Esophagus squamous epithelium (tissue), 5 donors: ENCODE results near the gene SETD1A. TPM values are rescaled to one million over a fixed set of nuclear protein-coding genes. Genes with fewer than 3 reads are reported as not detected.

ENCODE experiments used
- DNase-seq: peaks from one replicate; lab custom pipeline; 2025; lab: John Stamatoyannopoulos, UW
- H3K27ac ChIP-seq, 4 donors: fragments of 200-600 bp; sonication (generic); one replicate each; pipeline ENCODE4 v1.5.1; 2016 to 2019; ENCODE audit warnings: mild to moderate bottlenecking in 1 of 4
- H3K27me3 ChIP-seq, 4 donors: fragments of 200-600 bp; sonication (generic); 1 replicate in 3 of 4; 2 replicates in 1 of 4; pipeline versions ENCODE4 v1.5.1 to v1.6.0; 2017 to 2021; ENCODE audit warnings: antibody characterized with exemption in 1 of 4
- H3K36me3 ChIP-seq, 3 donors: fragments of 200-600 bp; sonication (generic); one replicate each; pipeline ENCODE4 v1.5.1; 2016 to 2019
- H3K4me1 ChIP-seq, 3 donors: fragments of 200-600 bp; sonication (generic); one replicate each; pipeline ENCODE4 v1.5.1; 2017 to 2019
- H3K4me3 ChIP-seq, 4 donors: fragments of 200-600 bp; sonication (generic); 1 replicate in 3 of 4; 2 replicates in 1 of 4; pipeline ENCODE4 v1.5.1; 2016 to 2019; ENCODE audit warnings: mild to moderate bottlenecking in 2 of 4, moderate library complexity in 1 of 4
- H3K9me3 ChIP-seq, 3 donors: fragments of 200-600 bp; sonication (generic); one replicate each; pipeline ENCODE4 v1.5.1; 2016 to 2019
- POLR2A ChIP-seq, 4 donors: fragments of 450-650 bp; IDR thresholded peaks; one replicate each; pipeline ENCODE4 v1.6.1; 2017; ENCODE audit warnings: antibody characterized with exemption in 4 of 4, mild to moderate bottlenecking in 4 of 4, moderate library complexity in 3 of 4
- WGBS, 2 donors: methylation state at CpG; one replicate each; pipeline ENCODE4 v1.1.5; 2018; 5-methylcytosine and 5-hydroxymethylcytosine counted together
- intact Hi-C: fragments of 100-400 bp; cut with DNase I; formaldehyde crosslinking; loops from one replicate; pipeline ENCODE4 v1.15.0; 2022
- total RNA-seq, 4 donors: library from RNA; depleted of rRNA; stranded (reverse); fragments of >200 nt; gene quantifications; one replicate each; pipeline ENCODE4 v1.1.0, GENCODE V29; 2016
- TF ChIP-seq, protein P1 (sequence below), 6 experiments: fragments of 450-650 bp in 4 of 6; fragments of 200-600 bp in 2 of 6; sonication (generic) in 2 of 6; IDR thresholded peaks; one replicate each; pipeline ENCODE4 v1.5.1; 2016 to 2019; ENCODE audit warnings: antibody characterized with exemption in 6 of 6, mild to moderate bottlenecking in 4 of 6, moderate library complexity in 4 of 6
- donor health status: DM: yes; HTN: yes; CAD: no.

Gene SETD1A
- total RNA-seq, 4 donors from 2014 or later: 3.5 to 8.0 (median 5.4) TPM

GRCh38 chr16:30972872-30973271 lies 15.3 kb downstream of the SETD1A start:
- TF ChIP-seq POLR2A (IDR thresholded peaks at IDR 0.05): no peak
- TF ChIP-seq, protein P1, sequence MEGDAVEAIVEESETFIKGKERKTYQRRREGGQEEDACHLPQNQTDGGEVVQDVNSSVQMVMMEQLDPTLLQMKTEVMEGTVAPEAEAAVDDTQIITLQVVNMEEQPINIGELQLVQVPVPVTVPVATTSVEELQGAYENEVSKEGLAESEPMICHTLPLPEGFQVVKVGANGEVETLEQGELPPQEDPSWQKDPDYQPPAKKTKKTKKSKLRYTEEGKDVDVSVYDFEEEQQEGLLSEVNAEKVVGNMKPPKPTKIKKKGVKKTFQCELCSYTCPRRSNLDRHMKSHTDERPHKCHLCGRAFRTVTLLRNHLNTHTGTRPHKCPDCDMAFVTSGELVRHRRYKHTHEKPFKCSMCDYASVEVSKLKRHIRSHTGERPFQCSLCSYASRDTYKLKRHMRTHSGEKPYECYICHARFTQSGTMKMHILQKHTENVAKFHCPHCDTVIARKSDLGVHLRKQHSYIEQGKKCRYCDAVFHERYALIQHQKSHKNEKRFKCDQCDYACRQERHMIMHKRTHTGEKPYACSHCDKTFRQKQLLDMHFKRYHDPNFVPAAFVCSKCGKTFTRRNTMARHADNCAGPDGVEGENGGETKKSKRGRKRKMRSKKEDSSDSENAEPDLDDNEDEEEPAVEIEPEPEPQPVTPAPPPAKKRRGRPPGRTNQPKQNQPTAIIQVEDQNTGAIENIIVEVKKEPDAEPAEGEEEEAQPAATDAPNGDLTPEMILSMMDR (IDR thresholded peaks at IDR 0.05): no peak
- Histone ChIP-seq H3K27me3 (no peaks in the 10 kb centered on the region), H3K4me3 (no peak overlapping the region), H3K36me3 (peaks cover 29 to 100% (median 80%) of the 10 kb centered on the region in 3 donors), H3K27ac (no peak overlapping the region), H3K9me3 (no peaks in the 10 kb centered on the region), H3K4me1 (no peaks in the 10 kb centered on the region)
- intact Hi-C loops: no loop called here
- no peak for DNase-seq
- 83 to 84% methylated on average over 7 of the region's 7 CpGs for WGBS, 2 donors

- Histone ChIP-seq H3K4me3 (no peak overlapping the region), H3K4me1 (no peaks in the 10 kb centered on the region), H3K9me3 (no peaks in the 10 kb centered on the region), H3K27me3 (no peaks in the 10 kb centered on the region), H3K27ac (no peak overlapping the region), H3K36me3 (peaks cover 30 to 100% (median 76%) of the 10 kb centered on the region in 3 donors)
- intact Hi-C loops: no loop called here
- DNase-seq: no peak
- TF ChIP-seq, protein P1 (IDR thresholded peaks at IDR 0.05): no peak
- no peak for TF ChIP-seq POLR2A (IDR thresholded peaks at IDR 0.05)
- 93 to 96% methylated on average over 6 of the region's 6 CpGs for WGBS, 2 donors
These were observed 16.8 kb downstream of the SETD1A start for GRCh38 chr16:30974348-30974747.

- no peaks in the 10 kb centered on the region for H3K4me1 ChIP-seq
- TF ChIP-seq, protein P1 (IDR thresholded peaks at IDR 0.05): no peak
- TF ChIP-seq POLR2A (IDR thresholded peaks at IDR 0.05): no peak
- intact Hi-C loops: no loop called here
- DNase-seq: no peak
- H3K27me3 ChIP-seq: no peaks in the 10 kb centered on the region
- peaks cover 31 to 100% (median 69%) of the 10 kb centered on the region in 3 donors for H3K36me3 ChIP-seq
- no peak overlapping the region for H3K27ac ChIP-seq
- H3K9me3 ChIP-seq: no peaks in the 10 kb centered on the region
- WGBS, 2 donors: 90 to 91% methylated on average over 4 of the region's 4 CpGs
- H3K4me3 ChIP-seq: no peak overlapping the region
These were observed 18.9 kb downstream of the SETD1A start for GRCh38 chr16:30976486-30976885.

GRCh38 chr16:30977502-30977901 lies 19.9 kb downstream of the SETD1A start:
- no peak for DNase-seq
- 72 to 83% methylated on average over 2 to 8 of the region's 17 CpGs for WGBS, 2 donors
- Histone ChIP-seq H3K4me1 (peaks cover 0 to 1% (median 0%) of the 10 kb centered on the region in 3 donors), H3K4me3 (no peak overlapping the region), H3K27me3 (no peaks in the 10 kb centered on the region), H3K9me3 (no peaks in the 10 kb centered on the region), H3K36me3 (peaks cover 30 to 100% (median 66%) of the 10 kb centered on the region in 3 donors), H3K27ac (no peak overlapping the region)
- intact Hi-C loops: no loop called here
- TF ChIP-seq, protein P1 (IDR thresholded peaks at IDR 0.05): no peak
- TF ChIP-seq POLR2A (IDR thresholded peaks at IDR 0.05): no peak

- TF ChIP-seq, protein P1 (IDR thresholded peaks at IDR 0.05): no peak
- TF ChIP-seq POLR2A (IDR thresholded peaks at IDR 0.05): no peak
- Histone ChIP-seq H3K27me3 (no peaks in the 10 kb centered on the region), H3K36me3 (peaks cover 22 to 100% (median 58%) of the 10 kb centered on the region in 3 donors), H3K9me3 (no peaks in the 10 kb centered on the region), H3K4me1 (peaks cover 0 to 5% (median 0%) of the 10 kb centered on the region in 3 donors), H3K4me3 (no peak overlapping the region), H3K27ac (no peak overlapping the region)
- WGBS, 2 donors: 86 to 93% methylated on average over 8 to 28 of the region's 62 CpGs
- DNase-seq: no peak
- intact Hi-C loops: no loop called here
These were observed 21.8 kb downstream of the SETD1A start for GRCh38 chr16:30979170-30980022.
